Measurements from ENCODE around the gene YJU2. TPM values are rescaled to one million over a fixed set of nuclear protein-coding genes. Genes with fewer than 3 reads are reported as not detected.

YJU2 gene
- total RNA-seq, 1 experiment from 2014 or later = 26.5 TPM

- no peak for TF ChIP-seq IRF1 (CRISPR knock-in tag; IDR thresholded peaks at IDR 0.05)
- no peak for TF ChIP-seq NR3C1 (CRISPR knock-in tag; conservative IDR thresholded peaks at IDR 0.05; ENCODE audit: low read depth)
These were observed 57.1 kb downstream of the YJU2 start (continued) for GRCh38 chr19:4303819-4304537.

- ChIA-PET POLR2A (interaction anchor here (0.6 to 1.0 kb wide), 2 partner anchors 38 to 468 kb away, joined by 3 to 7 read pairs; partner anchors contain the start of gene MPND), CTCF (interaction anchor here (0.9 to 2.0 kb wide), 11 partner anchors 20 to 165 kb away, joined by 3 to 30 read pairs (median 4); partner anchors contain the start of genes MPND and YJU2)
- Mint-ChIP-seq H3K9me3 (no peaks in the 10 kb centered on the region), H3K27ac (no peak within 1 kb of the TSS), H3K36me3 (peaks cover 30% of the 10 kb centered on the region), H3K4me3 (peak within 1 kb of the TSS; percentile 67), H3K27me3 (ENCODE audit: low read depth) (peaks cover 3% of the 10 kb centered on the region), H3K4me1 (peaks cover 17% of the 10 kb centered on the region)
- peak; percentile 87 for DNase-seq (ENCODE audit: low spot score)
- peak; percentile 93 for ATAC-seq
- no peak for TF ChIP-seq ZNF232 (CRISPR knock-in tag; IDR thresholded peaks at IDR 0.05)
- TF ChIP-seq SP1 (CRISPR knock-in tag; conservative IDR thresholded peaks at IDR 0.05) = peak; percentile 54; the same call in 1 of the 2 replicates
- TF ChIP-seq MAX (CRISPR knock-in tag; IDR thresholded peaks at IDR 0.05) = 0 out of 2 replicates have a peak, but pooled peaks have one; percentile 18
- no peak for TF ChIP-seq ZNF512 (CRISPR knock-in tag; IDR thresholded peaks at IDR 0.05; ENCODE audit: borderline replicate concordance)
- no peak for TF ChIP-seq ZNF423 (CRISPR knock-in tag; IDR thresholded peaks at IDR 0.05)
These were observed 57.8 kb downstream of the YJU2 start, which contains the start of gene FSD1 for GRCh38 chr19:4304538-4305256. FSD1 (plus strand) TSS chr19:4304598; CDS start chr19:4304747, 149 bp downstream.

- no peak overlapping the region for H3K27ac Mint-ChIP-seq
- 0 out of 2 replicates have a peak, but pooled peaks have one; percentile 64 for TF ChIP-seq ZNF138 (CRISPR knock-in tag; conservative IDR thresholded peaks at IDR 0.05)
- TF ChIP-seq ZSCAN18 (CRISPR knock-in tag; IDR thresholded peaks at IDR 0.05) = no peak
- 0 out of 2 replicates have a peak, but pooled peaks have one; percentile 51 for TF ChIP-seq ZBTB21 (CRISPR knock-in tag; IDR thresholded peaks at IDR 0.05; ENCODE audit: borderline replicate concordance)
- H3K9me3 Mint-ChIP-seq = no peaks in the 10 kb centered on the region
- H3K4me1 Mint-ChIP-seq = peaks cover 17% of the 10 kb centered on the region
- H3K36me3 Mint-ChIP-seq = peaks cover 33% of the 10 kb centered on the region
- DNase-seq (ENCODE audit: low spot score) = no peak
- POLR2A ChIA-PET = no interaction called here
- peaks cover 3% of the 10 kb centered on the region for H3K27me3 Mint-ChIP-seq (ENCODE audit: low read depth)
- CTCF ChIA-PET = interaction anchor here (1.2 to 2.0 kb wide), 6 partner anchors 20 to 165 kb away, joined by 3 to 30 read pairs (median 5); partner anchors contain the start of genes MPND and YJU2
- no peak for ATAC-seq
- H3K4me3 Mint-ChIP-seq = peak overlapping the region; percentile 67
These were observed 58.4 kb downstream of the YJU2 start for GRCh38 chr19:4305257-4305612.

- peak overlapping the region; percentile 65; the same call in 1 of the 2 replicates for H3K27ac Mint-ChIP-seq
- POLR2A ChIA-PET = no interaction called here
- CTCF ChIA-PET = interaction anchor here (1.2 to 2.0 kb wide), 8 partner anchors 20 to 166 kb away, joined by 3 to 30 read pairs (median 5); partner anchors contain the start of genes MPND and YJU2
- TF ChIP-seq ATF3 (CRISPR knock-in tag; conservative IDR thresholded peaks at IDR 0.05) (no peak), ZBTB43 (CRISPR knock-in tag; IDR thresholded peaks at IDR 0.05) (no peak), TP53 (CRISPR knock-in tag; IDR thresholded peaks at IDR 0.05) (no peak), AFF4 (CRISPR knock-in tag; IDR thresholded peaks at IDR 0.05; ENCODE audit: borderline replicate concordance) (no peak), TEAD1 (CRISPR knock-in tag; IDR thresholded peaks at IDR 0.05) (no peak), E2F1 (CRISPR knock-in tag; IDR thresholded peaks at IDR 0.05) (no peak), NR3C1 (CRISPR knock-in tag; conservative IDR thresholded peaks at IDR 0.05; ENCODE audit: low read depth) (no peak)
These were observed 58.8 kb downstream of the YJU2 start for GRCh38 chr19:4305659-4306058.

More at GRCh38 chr19:4305659-4306058, 58.8 kb downstream of the YJU2 start:
- no peaks in the 10 kb centered on the region for H3K9me3 Mint-ChIP-seq
- peak overlapping the region; percentile 67 for H3K4me3 Mint-ChIP-seq
- H3K27me3 Mint-ChIP-seq (ENCODE audit: low read depth) = peaks cover under 1% of the 10 kb centered on the region
- H3K36me3 Mint-ChIP-seq = peaks cover 37% of the 10 kb centered on the region
- ATAC-seq (no peak), DNase-seq (ENCODE audit: low spot score) (no peak)
- H3K4me1 Mint-ChIP-seq = peaks cover 17% of the 10 kb centered on the region

Measured in WTC11 (cell line).